Lower lobe of right lung (tissue), 2 donors: ENCODE measurements around the gene TRAF3IP3. TPM values are rescaled to one million over a fixed set of nuclear protein-coding genes. Genes with fewer than 3 reads are reported as not detected.

Source experiments
- ATAC-seq, 2 donors: fragments of 200-7000 bp; cut with Tn5 transposase; one replicate each; pipeline ENCODE4 v1.9.1; 2020 to 2022; ENCODE audit warnings: mild to moderate bottlenecking in 2 of 2, moderate library complexity in 2 of 2
- DNase-seq: peaks from one replicate; pipeline ENCODE4 v3.0.0-alpha.2; 2020
- H3K27ac ChIP-seq: fragments of 200-600 bp; one replicate; pipeline ENCODE4 v1.8.0; 2022
- H3K27me3 ChIP-seq: fragments of 200-600 bp; one replicate; pipeline ENCODE4 v1.8.0; 2022; ENCODE audit warnings: low read depth
- H3K36me3 ChIP-seq: fragments of 200-600 bp; one replicate; pipeline ENCODE4 v1.8.0; 2022; ENCODE audit warnings: mild to moderate bottlenecking
- H3K4me1 ChIP-seq: fragments of 200-600 bp; one replicate; pipeline ENCODE4 v1.8.0; 2022
- H3K4me3 ChIP-seq: fragments of 200-600 bp; one replicate; pipeline ENCODE4 v1.8.0; 2022; ENCODE audit warnings: mild to moderate bottlenecking
- H3K9me3 ChIP-seq: fragments of 200-600 bp; one replicate; pipeline ENCODE4 v1.8.0; 2022
- intact Hi-C: fragments of 100-400 bp; cut with DNase I; formaldehyde crosslinking; loops from one replicate; pipeline ENCODE4 v1.11.0; 2022
- total RNA-seq: library from RNA; stranded (reverse); fragmentation: NEBNext Ultra II Directional; extraction: Animal tissue kit (Norgen Biotek cat#: 25700); gene quantifications from one replicate; pipeline ENCODE4 v1.2.1, GENCODE V29; 2021
- TF ChIP-seq, protein P1 (sequence below): fragments of 200-600 bp; IDR thresholded peaks from one replicate; pipeline ENCODE4 v1.8.0; 2022; ENCODE audit warnings: antibody characterized with exemption, mild to moderate bottlenecking
- donor health status: DM: no; HTN: yes; CAD: no; lungs with severe emphysema.

The TRAF3IP3 gene
- total RNA-seq, 1 donor from 2014 or later, result 12.4 TPM

DNA sequence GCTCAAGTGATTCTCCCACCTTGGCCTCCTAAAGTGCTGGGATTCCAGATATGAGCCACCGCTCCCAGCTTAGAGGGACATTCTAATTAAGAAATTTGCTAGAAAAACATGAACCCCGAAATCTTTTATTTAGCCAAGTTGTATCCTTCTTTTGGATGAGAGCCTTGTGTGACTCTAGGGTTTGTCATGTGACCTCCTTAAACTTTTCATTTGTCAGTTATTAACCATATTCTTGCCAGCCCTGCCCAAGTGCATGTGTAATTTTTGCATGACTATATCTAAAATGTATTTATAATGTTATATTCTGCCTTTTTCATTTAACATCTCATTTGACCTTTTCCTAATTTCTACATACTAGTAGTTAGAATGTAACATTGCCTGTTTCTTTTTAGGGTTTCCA, 73.9 kb downstream of the TRAF3IP3 start:
- H3K4me3 ChIP-seq, result no peak overlapping the region
- peaks cover 11% of the 10 kb centered on the region for H3K4me1 ChIP-seq
- DNase-seq (no peak), ATAC-seq (no peak)
- H3K36me3 ChIP-seq, result peaks cover 45% of the 10 kb centered on the region
- H3K9me3 ChIP-seq, result no peaks in the 10 kb centered on the region
- TF ChIP-seq, protein P1, sequence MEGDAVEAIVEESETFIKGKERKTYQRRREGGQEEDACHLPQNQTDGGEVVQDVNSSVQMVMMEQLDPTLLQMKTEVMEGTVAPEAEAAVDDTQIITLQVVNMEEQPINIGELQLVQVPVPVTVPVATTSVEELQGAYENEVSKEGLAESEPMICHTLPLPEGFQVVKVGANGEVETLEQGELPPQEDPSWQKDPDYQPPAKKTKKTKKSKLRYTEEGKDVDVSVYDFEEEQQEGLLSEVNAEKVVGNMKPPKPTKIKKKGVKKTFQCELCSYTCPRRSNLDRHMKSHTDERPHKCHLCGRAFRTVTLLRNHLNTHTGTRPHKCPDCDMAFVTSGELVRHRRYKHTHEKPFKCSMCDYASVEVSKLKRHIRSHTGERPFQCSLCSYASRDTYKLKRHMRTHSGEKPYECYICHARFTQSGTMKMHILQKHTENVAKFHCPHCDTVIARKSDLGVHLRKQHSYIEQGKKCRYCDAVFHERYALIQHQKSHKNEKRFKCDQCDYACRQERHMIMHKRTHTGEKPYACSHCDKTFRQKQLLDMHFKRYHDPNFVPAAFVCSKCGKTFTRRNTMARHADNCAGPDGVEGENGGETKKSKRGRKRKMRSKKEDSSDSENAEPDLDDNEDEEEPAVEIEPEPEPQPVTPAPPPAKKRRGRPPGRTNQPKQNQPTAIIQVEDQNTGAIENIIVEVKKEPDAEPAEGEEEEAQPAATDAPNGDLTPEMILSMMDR, result no peak
- H3K27ac ChIP-seq, result no peak overlapping the region
- no peaks in the 10 kb centered on the region for H3K27me3 ChIP-seq
- intact Hi-C loops, result no loop called here

DNA sequence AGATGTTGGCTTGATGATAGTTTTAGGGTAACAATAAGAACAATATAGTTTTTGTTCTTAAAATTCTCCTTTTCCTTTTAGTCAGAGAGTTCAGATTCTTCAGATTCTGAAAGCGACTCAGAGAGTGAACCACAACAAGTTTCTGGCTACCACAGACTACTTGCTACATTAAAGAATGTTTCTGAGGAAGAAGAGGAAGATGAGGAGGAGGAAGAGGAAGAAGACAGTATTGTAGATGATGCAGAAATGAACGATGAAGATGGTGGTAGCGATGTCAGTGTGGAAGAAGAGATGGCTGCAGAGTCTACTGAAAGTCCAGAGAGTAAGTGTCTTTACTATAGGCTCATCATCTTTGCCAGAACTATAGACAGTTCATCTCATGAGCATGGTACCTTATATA, 74.9 kb downstream of the TRAF3IP3 start:
- Histone ChIP-seq H3K36me3 (peaks cover 55% of the 10 kb centered on the region), H3K4me3 (no peak overlapping the region), H3K27me3 (no peaks in the 10 kb centered on the region), H3K27ac (no peak overlapping the region), H3K4me1 (peaks cover 11% of the 10 kb centered on the region), H3K9me3 (no peaks in the 10 kb centered on the region)
- TF ChIP-seq, protein P1, result no peak
- no peak for DNase-seq
- no peak for ATAC-seq
- intact Hi-C loops, result no loop called here

DNA sequence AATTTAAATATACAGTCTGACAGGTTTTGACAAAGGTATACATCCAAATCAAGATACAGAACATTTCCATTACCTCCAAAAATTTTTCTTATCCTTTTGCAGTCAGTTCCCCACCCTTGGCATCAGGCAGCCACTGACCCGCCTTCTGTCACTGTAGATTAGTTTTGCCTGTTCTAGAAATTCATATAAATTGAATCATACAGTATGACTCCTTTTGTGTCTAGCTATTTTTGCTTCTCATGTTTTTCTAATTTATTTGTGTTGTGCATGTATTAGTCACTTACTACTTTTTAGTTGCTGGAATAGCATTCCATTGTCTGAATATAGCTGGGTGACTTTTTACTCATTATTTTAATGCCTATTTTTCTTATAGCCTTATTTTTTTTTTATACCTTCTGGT, 75.8 kb downstream of the TRAF3IP3 start:
- intact Hi-C loops, result no loop called here
- H3K4me3 ChIP-seq, result no peak overlapping the region
- H3K9me3 ChIP-seq, result no peaks in the 10 kb centered on the region
- peaks cover 11% of the 10 kb centered on the region for H3K4me1 ChIP-seq
- no peak for ATAC-seq
- no peaks in the 10 kb centered on the region for H3K27me3 ChIP-seq
- peaks cover 64% of the 10 kb centered on the region for H3K36me3 ChIP-seq
- TF ChIP-seq, protein P1, result no peak
- no peak for DNase-seq
- no peak overlapping the region for H3K27ac ChIP-seq

Other genes starting within 250 kb of the TRAF3IP3 start
- gene CAMK1G, start 172.3 kb upstream of the TRAF3IP3 start, total RNA-seq, result 0.56 TPM
- 47.2 TPM for gene LAMB3, start 103.6 kb upstream of the TRAF3IP3 start, total RNA-seq
- 19.9 TPM for gene G0S2, start 80.6 kb upstream of the TRAF3IP3 start, total RNA-seq
- 11.6 TPM for gene HSD11B1, start 51.2 kb upstream of the TRAF3IP3 start, total RNA-seq
- 1.6 TPM for gene C1orf74, start 28.5 kb downstream of the TRAF3IP3 start, total RNA-seq
- 18.2 TPM for gene IRF6, start 50.1 kb downstream of the TRAF3IP3 start, total RNA-seq
- gene UTP25, start 71.9 kb downstream of the TRAF3IP3 start, total RNA-seq, result 6.2 TPM
- not detected for gene SYT14, start 182.2 kb downstream of the TRAF3IP3 start, total RNA-seq